HepG2 (cell line): ENCODE measurements around the gene DCP1B.

Source experiments
- RAD21 ChIP-seq: fragments of 450-650 bp; formaldehyde crosslinking; IDR thresholded peaks from 2 replicates; pipeline ENCODE4 v1.5.0; 2020; ENCODE audit warnings: mild to moderate bottlenecking
- YEATS2 ChIP-seq: sonication (generic); formaldehyde crosslinking; IDR thresholded peaks from 2 replicates; pipeline ENCODE4 v1.4.0; 2020; ENCODE audit warnings: missing genetic modification reagents, borderline replicate concordance
- ZNF570 ChIP-seq: sonication (generic); formaldehyde crosslinking; IDR thresholded peaks from 2 replicates; pipeline ENCODE4 v1.4.0; 2020; ENCODE audit warnings: mild to moderate bottlenecking, missing genetic modification reagents, borderline replicate concordance

DNA sequence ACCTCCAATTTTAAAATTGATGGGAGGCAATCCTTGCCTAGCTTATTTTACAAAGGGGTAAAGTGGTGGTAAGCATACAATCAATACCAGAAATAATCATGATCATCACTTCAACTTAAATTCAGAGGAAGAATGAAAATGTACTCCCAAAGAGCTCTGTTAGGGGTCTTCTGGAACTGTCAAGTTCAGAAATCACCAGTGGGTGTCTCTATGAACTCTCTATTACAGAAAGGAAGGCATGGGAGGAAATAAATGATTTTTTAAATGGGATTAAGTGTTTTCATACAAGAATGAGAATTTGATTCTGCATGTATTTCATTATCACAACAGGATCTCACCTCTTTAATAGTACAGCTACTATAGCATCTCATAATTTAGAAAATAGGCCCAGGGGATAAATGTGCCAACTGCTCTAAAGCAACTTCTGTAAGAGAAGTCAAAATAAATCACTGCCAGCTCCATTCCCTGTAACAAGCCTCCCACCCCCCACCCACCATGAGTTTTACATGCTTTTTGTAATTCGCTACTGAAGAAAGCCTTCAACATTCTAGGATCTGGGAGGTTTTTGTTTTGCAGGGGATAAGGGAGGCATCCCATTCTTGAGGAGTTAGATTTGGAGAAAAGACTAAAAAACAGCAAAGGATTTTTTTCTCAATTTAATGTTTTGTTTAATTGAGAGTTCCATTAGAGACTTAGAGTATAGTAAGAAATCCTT, 9.7 kb downstream of the DCP1B start:
- TF ChIP-seq YEATS2 (CRISPR knock-in tag) (no peak), ZNF570 (no peak), RAD21 (CRISPR knock-in tag) (no peak)
